ENCODE measurements around the gene APOBEC3C. TPM values are rescaled to one million over a fixed set of nuclear protein-coding genes. Genes with fewer than 3 reads are reported as not detected.

The APOBEC3C gene
- total and polyA plus RNA-seq, 7 donors: 5.3 to 33.6 (median 12.3) TPM

GRCh38 chr22:38970551-38970950 is 43.5 kb upstream of the APOBEC3C start:
- H3K27ac ChIP-seq: no peak overlapping the region
- no peaks in the 10 kb centered on the region for H3K27me3 ChIP-seq
- no peaks in the 10 kb centered on the region for H3K9me3 ChIP-seq
- H3K36me3 ChIP-seq: no peaks in the 10 kb centered on the region
- no peak for TF ChIP-seq EP300 (IDR thresholded peaks at IDR 0.05)
- no peak for TF ChIP-seq CTCF (IDR thresholded peaks at IDR 0.05)
- TF ChIP-seq POLR2A (IDR thresholded peaks at IDR 0.05): no peak
- TF ChIP-seq POLR2AphosphoS5 (IDR thresholded peaks at IDR 0.05): no peak
- intact Hi-C loops (cut with DNase I): no loop called here
- 26 to 40% methylated on average over 8 of the region's 8 CpGs for WGBS, 2 donors
- H3K4me3 ChIP-seq: no peak overlapping the region
- DNase-seq: no peak
- no peaks in the 10 kb centered on the region for H3K4me1 ChIP-seq

- DNase-seq: no peak
- TF ChIP-seq CTCF (IDR thresholded peaks at IDR 0.05) (no peak), POLR2AphosphoS5 (IDR thresholded peaks at IDR 0.05) (no peak), POLR2A (IDR thresholded peaks at IDR 0.05) (no peak), EP300 (IDR thresholded peaks at IDR 0.05) (no peak)
- no peak overlapping the region for H3K4me3 ChIP-seq
- no peaks in the 10 kb centered on the region for H3K36me3 ChIP-seq
- 90% methylated on average over 5 of the region's 5 CpGs for WGBS, 2 donors
- H3K9me3 ChIP-seq: no peaks in the 10 kb centered on the region
- intact Hi-C loops (cut with DNase I): no loop called here
- no peaks in the 10 kb centered on the region for H3K4me1 ChIP-seq
- no peaks in the 10 kb centered on the region for H3K27me3 ChIP-seq
- H3K27ac ChIP-seq: no peak overlapping the region
These were observed 42.9 kb upstream of the APOBEC3C start for GRCh38 chr22:38971202-38971601.

- Histone ChIP-seq H3K27ac (no peak overlapping the region), H3K4me3 (no peak overlapping the region), H3K9me3 (no peaks in the 10 kb centered on the region), H3K4me1 (no peaks in the 10 kb centered on the region), H3K27me3 (no peaks in the 10 kb centered on the region), H3K36me3 (no peaks in the 10 kb centered on the region)
- no peak for TF ChIP-seq POLR2A (IDR thresholded peaks at IDR 0.05)
- TF ChIP-seq CTCF (IDR thresholded peaks at IDR 0.05): no peak
- TF ChIP-seq EP300 (IDR thresholded peaks at IDR 0.05): no peak
- no peak for TF ChIP-seq POLR2AphosphoS5 (IDR thresholded peaks at IDR 0.05)
- intact Hi-C loops (cut with DNase I): no loop called here
- 90 to 91% methylated on average over 3 of the region's 3 CpGs for WGBS, 2 donors
- no peak for DNase-seq
These were observed 42.3 kb upstream of the APOBEC3C start for GRCh38 chr22:38971791-38972190.

- H3K36me3 ChIP-seq: no peaks in the 10 kb centered on the region
- TF ChIP-seq POLR2AphosphoS5 (IDR thresholded peaks at IDR 0.05) (no peak), CTCF (IDR thresholded peaks at IDR 0.05) (no peak), POLR2A (IDR thresholded peaks at IDR 0.05) (no peak), EP300 (IDR thresholded peaks at IDR 0.05) (no peak)
- DNase-seq: no peak
- intact Hi-C loops (cut with DNase I): no loop called here
- no peaks in the 10 kb centered on the region for H3K4me1 ChIP-seq
- WGBS, 2 donors: 93 to 96% methylated on average over 5 of the region's 5 CpGs
- H3K27me3 ChIP-seq: no peaks in the 10 kb centered on the region
- H3K9me3 ChIP-seq: no peaks in the 10 kb centered on the region
- H3K4me3 ChIP-seq: no peak overlapping the region
- no peak overlapping the region for H3K27ac ChIP-seq
These were observed 41.5 kb upstream of the APOBEC3C start for GRCh38 chr22:38972558-38972957.
